HG03354 (cell line): Measurements from ENCODE around the gene BFAR.
"Not testable (repeated sequence)": the region's sequence is repeated elsewhere in the genome, so short reads cannot be mapped to it uniquely, and the experiment has no call there.

Source experiments
- ATAC-seq: cut with Tn5 transposase; IDR thresholded peaks from one replicate; pipeline ENCODE4 v1.9.1; 2021; ENCODE audit warnings: mild to moderate bottlenecking; ENCODE audit not compliant: unreplicated experiment, poor library complexity, severe bottlenecking

BFAR gene

GRCh38 chr16:14632693-14633569, at the start of gene BFAR:
Gene BFAR (plus strand): TSS chr16:14632951. CDS start chr16:14644347, 11,396 bp downstream.
- ATAC-seq = peak; percentile 78

- no peak for ATAC-seq
Measured at GRCh38 chr16:14585287-14585686, 47.5 kb upstream of the BFAR start.

GRCh38 chr16:14586637-14587305, 46.0 kb upstream of the BFAR start:
- no peak for ATAC-seq

- no peak for ATAC-seq
Measured at GRCh38 chr16:14600164-14600563, 32.6 kb upstream of the BFAR start.

GRCh38 chr16:14602443-14602963, 30.2 kb upstream of the BFAR start:
- ATAC-seq = no peak

GRCh38 chr16:14606102-14606501, 26.6 kb upstream of the BFAR start:
- no peak for ATAC-seq

GRCh38 chr16:14608111-14608566, 24.6 kb upstream of the BFAR start:
- peak; percentile 60 for ATAC-seq

- ATAC-seq = no peak
Measured at GRCh38 chr16:14608604-14609003, 24.1 kb upstream of the BFAR start.

GRCh38 chr16:14609716-14610115, 23.0 kb upstream of the BFAR start:
- no peak for ATAC-seq

GRCh38 chr16:14611660-14612059, 21.1 kb upstream of the BFAR start:
- ATAC-seq = no peak

- no peak for ATAC-seq
Measured at GRCh38 chr16:14613991-14614390, 18.8 kb upstream of the BFAR start.

- no peak for ATAC-seq
Measured at GRCh38 chr16:14616280-14616679, 16.5 kb upstream of the BFAR start.

GRCh38 chr16:14618566-14618965, 14.2 kb upstream of the BFAR start:
- no peak for ATAC-seq

- no peak for ATAC-seq
Measured at GRCh38 chr16:14627078-14627477, 5.7 kb upstream of the BFAR start.

GRCh38 chr16:14628806-14629611, 3.7 kb upstream of the BFAR start:
- no peak for ATAC-seq

GRCh38 chr16:14629612-14629918, 3.2 kb upstream of the BFAR start:
- ATAC-seq = no peak

GRCh38 chr16:14629919-14630619, 2.7 kb upstream of the BFAR start, which contains the start of gene PARN:
Gene PARN (minus strand): TSS chr16:14630260. CDS start chr16:14630125, 135 bp downstream.
- ATAC-seq = peak; percentile 51

- ATAC-seq = not testable (repeated sequence)
Measured at GRCh38 chr16:14630620-14631330, 2.0 kb upstream of the BFAR start.

GRCh38 chr16:14634389-14634725, 1.6 kb downstream of the BFAR start:
- no peak for ATAC-seq
